Right cardiac atrium (tissue), 5 donors: ENCODE data around the gene CHST11. TPM values are rescaled to one million over a fixed set of nuclear protein-coding genes. Genes with fewer than 3 reads are reported as not detected.

Experiments used
- ATAC-seq, 2 donors: fragments of 200-7000 bp; cut with Tn5 transposase; one replicate each; pipeline versions ENCODE4 v1.8.0 to v1.9.1; 2020; ENCODE audit warnings: moderate library complexity in 2 of 2, mild to moderate bottlenecking in 1 of 2
- DNase-seq, 3 donors: peaks; one replicate each; pipeline ENCODE4 v3.0.0-alpha.2; 2020
- H3K27ac ChIP-seq: one replicate; pipeline ENCODE4 v1.5.1; 2013; ENCODE audit warnings: mild to moderate bottlenecking, low read length, control low read depth, moderate library complexity
- H3K27me3 ChIP-seq: one replicate; pipeline ENCODE4 v1.6.1; 2013; ENCODE audit not compliant: control insufficient read depth, insufficient read depth
- H3K4me1 ChIP-seq: one replicate; pipeline ENCODE4 v1.6.1; 2013; ENCODE audit warnings: low read length; ENCODE audit not compliant: control insufficient read depth, insufficient read depth
- H3K4me3 ChIP-seq: one replicate; pipeline ENCODE4 v1.5.1; 2013; ENCODE audit warnings: low read length, control low read depth
- H3K9me3 ChIP-seq: one replicate; pipeline ENCODE4 v1.6.1; 2013; ENCODE audit warnings: low read length; ENCODE audit not compliant: control insufficient read depth
- WGBS: extraction: QIAGEN DNeasy Blood & Tissue Kit; methylation state at CpG from one replicate; pipeline ENCODE4 v1.1.7; 2013; 5-methylcytosine and 5-hydroxymethylcytosine counted together
- intact Hi-C, 4 donors: fragments of 100-400 bp; cut with DNase I; formaldehyde crosslinking; loops; one replicate each; pipeline versions ENCODE4 v1.11.0 to v1.14.0; 2022 to 2023
- polyA plus RNA-seq: library from polyadenylated mRNA; stranded (reverse); fragments of 200-250 nt; gene quantifications from one replicate; pipeline ENCODE4 v1.2.3, GENCODE V29; 2013
- total RNA-seq, 4 donors: library from RNA; stranded (reverse); fragmentation: NEBNext Ultra II Directional; extraction: Animal tissue kit (Norgen Biotek cat#: 25700); gene quantifications; one replicate each; pipeline ENCODE4 v1.2.1, GENCODE V29; 2021
- donor health status: healthy with polysubstance abuse.
- donor health status: DM: no; HTN: yes; CAD: no.
- donor health status: DM: no; HTN: no; CAD: no.
- donor health status: DM: no; HTN: yes; CAD: no; lungs with severe emphysema.
- donor health status: DM: yes; HTN: yes; CAD: no.

CHST11 gene
- total and polyA plus RNA-seq, 5 donors: 3.1 to 11.8 (median 9.9) TPM

DNA sequence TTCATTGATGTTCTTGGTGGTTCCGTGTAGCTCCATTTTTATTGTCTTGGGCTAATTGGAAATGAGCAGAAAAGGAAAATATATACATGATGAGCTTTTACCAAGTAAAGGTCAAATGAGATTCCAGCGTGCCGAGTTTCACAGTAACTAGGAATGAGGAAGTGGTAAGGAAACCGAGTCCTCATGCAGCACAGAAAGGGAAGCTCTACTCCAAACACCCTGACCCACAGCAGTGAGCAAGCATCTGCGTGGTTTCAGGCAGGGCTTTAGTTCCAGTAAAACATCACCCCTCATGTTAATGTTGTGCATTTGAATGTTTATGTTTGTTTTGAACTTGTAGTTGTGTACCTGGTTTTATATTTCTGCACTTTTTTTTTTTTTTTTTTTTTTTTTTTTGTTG, 293.3 kb downstream of the CHST11 start:
- H3K4me1 ChIP-seq: peaks cover 3% of the 10 kb centered on the region
- ATAC-seq: peak; percentile 53 to 57
- intact Hi-C loops: no loop called here
- H3K27me3 ChIP-seq: no peaks in the 10 kb centered on the region
- H3K4me3 ChIP-seq: no peak overlapping the region
- no peak overlapping the region for H3K27ac ChIP-seq
- DNase-seq: no peak
- 80% methylated on average over 5 of the region's 5 CpGs for WGBS
- H3K9me3 ChIP-seq: no peaks in the 10 kb centered on the region

DNA sequence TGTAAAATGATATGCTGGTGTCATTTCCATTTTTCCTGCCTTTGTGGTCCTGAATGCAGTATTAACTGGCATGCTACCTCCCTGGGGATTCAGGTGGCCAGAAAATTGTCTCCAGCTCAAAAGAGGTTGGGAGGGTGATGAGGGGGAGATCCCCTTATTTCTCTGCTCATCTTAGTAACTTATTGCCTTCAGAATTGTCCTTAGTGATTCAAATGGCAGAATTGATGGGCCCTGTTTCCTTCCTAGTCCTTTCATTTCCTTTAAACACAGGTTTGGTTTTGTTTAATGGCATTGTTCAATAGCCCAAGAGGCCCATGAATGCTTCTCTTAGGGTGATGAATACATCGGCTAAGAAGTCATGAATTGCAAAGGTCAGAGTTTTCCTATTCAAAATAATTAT, 294.4 kb downstream of the CHST11 start:
- intact Hi-C loops: no loop called here
- Histone ChIP-seq H3K27ac (no peak overlapping the region), H3K4me1 (peaks cover 3% of the 10 kb centered on the region), H3K4me3 (no peak overlapping the region), H3K27me3 (no peaks in the 10 kb centered on the region), H3K9me3 (no peaks in the 10 kb centered on the region)
- whole genome bisulfite sequencing: 71% methylated on average over 1 of the region's 1 CpG
- no peak for DNase-seq
- no peak for ATAC-seq

DNA sequence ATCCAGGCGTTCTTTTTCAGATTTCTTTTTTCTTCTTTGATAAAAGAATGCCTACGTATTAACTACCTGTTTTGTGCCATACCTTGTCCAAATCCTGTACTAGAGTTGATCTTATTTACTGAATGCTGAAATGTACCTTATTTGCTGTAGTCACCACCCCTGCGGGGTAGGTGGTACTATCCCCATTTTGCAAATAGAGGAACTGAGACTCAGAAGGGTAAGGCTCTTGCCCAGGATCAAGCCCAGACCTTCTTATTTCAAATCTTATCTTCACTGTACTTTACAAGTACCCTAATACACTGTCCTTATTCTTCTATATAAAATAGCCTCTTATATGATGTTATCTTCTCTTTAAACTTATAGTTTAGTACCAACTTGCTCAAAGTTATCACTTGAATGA, 294.8 kb downstream of the CHST11 start:
- H3K9me3 ChIP-seq: no peaks in the 10 kb centered on the region
- no peaks in the 10 kb centered on the region for H3K27me3 ChIP-seq
- DNase-seq (no peak), ATAC-seq (no peak)
- H3K27ac ChIP-seq: no peak overlapping the region
- H3K4me1 ChIP-seq: peaks cover 3% of the 10 kb centered on the region
- intact Hi-C loops: no loop called here
- H3K4me3 ChIP-seq: no peak overlapping the region
- WGBS: 93% methylated on average over 3 of the region's 3 CpGs

DNA sequence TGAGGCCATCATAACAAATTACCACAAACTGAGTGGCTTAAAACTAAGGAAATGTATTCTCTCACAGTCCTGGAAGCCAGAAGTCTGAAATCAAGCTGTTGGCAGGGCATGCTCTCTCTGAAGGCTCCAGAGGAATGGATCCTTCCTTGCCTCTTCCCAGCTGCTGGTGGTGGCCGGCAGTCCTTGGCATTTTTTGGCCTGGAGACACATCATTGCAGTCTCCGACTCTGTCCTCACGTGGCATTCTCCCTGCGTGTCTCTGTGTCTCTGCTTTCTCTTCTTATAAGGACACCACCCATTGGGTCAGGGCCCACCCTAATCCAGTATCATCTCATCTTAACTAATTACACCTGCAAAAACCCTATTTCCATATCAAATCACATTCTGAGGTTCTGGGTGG, 295.3 kb downstream of the CHST11 start:
- H3K4me1 ChIP-seq: peaks cover 3% of the 10 kb centered on the region

DNA sequence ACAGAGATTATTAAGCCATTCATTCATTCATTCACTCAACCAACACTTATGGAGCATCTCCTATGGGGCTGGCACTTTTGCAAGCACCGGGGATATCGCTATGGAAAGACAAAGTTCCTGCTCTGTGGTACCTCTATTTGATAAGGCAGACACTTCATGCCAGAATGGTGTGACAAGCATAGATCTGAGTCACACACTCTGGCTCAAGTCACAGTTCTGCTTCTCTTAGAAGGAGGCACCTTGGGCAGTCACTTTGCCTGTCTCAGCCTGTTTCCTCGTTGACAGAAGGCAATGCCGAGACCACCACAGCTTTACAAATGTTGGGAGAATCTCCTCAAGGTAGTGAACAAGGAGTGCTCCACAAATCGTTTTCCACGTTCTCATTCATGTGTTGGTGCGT, 296.1 kb downstream of the CHST11 start:
- Histone ChIP-seq H3K27me3 (no peaks in the 10 kb centered on the region), H3K9me3 (no peaks in the 10 kb centered on the region), H3K27ac (no peak overlapping the region), H3K4me3 (no peak overlapping the region), H3K4me1 (peaks cover 3% of the 10 kb centered on the region)
- no peak for ATAC-seq
- DNase-seq: no peak
- intact Hi-C loops: no loop called here
- WGBS: 84% methylated on average over 7 of the region's 7 CpGs

More for the DNA sequence above, 295.3 kb downstream of the CHST11 start:
- Histone ChIP-seq H3K4me3 (no peak overlapping the region), H3K9me3 (no peaks in the 10 kb centered on the region), H3K27me3 (no peaks in the 10 kb centered on the region), H3K27ac (no peak overlapping the region)
- ATAC-seq (no peak), DNase-seq (no peak)
- intact Hi-C loops: no loop called here
- WGBS: 94% methylated on average over 4 of the region's 4 CpGs

DNA sequence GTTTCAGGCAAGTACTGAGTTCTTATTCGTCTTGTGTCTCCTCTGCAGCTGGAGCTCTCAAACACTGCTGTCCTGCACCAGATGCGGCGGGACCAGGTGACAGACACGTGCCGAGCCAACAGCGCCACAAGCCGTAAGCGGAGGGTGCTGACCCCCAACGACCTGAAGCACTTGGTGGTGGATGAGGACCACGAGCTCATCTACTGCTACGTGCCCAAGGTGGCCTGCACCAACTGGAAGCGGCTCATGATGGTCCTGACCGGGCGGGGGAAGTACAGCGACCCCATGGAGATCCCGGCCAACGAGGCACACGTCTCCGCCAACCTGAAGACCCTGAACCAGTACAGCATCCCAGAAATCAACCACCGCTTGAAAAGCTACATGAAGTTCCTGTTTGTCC, 300.2 kb downstream of the CHST11 start:
- ATAC-seq (peak in 1 of 2 donors; percentile 34), DNase-seq (no peak)
- no peak overlapping the region for H3K4me3 ChIP-seq
- no peak overlapping the region for H3K27ac ChIP-seq
- no peaks in the 10 kb centered on the region for H3K4me1 ChIP-seq
- no peaks in the 10 kb centered on the region for H3K27me3 ChIP-seq
- no peaks in the 10 kb centered on the region for H3K9me3 ChIP-seq
- intact Hi-C loops: no loop called here
- WGBS: 98% methylated on average over 20 of the region's 20 CpGs

DNA sequence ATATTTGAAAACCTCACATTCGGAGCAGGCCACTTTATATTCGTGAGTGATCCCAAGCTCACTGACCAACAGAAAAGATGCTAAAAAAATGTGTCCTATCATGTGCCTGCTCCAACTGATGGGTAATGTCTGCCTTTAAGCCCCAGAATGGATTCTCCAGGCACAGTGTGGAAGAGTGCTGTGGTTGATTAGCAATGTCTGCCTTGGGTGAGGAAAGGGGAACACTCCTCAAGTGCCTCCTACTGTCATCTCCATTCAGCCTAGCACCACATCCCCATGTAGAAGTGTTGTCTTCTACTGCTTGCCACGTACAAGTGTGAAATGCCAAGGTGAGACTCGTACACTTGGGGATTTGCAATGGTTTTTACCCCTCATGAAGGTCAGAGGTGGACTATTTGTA, 302.0 kb downstream of the CHST11 start:
- no peaks in the 10 kb centered on the region for H3K27me3 ChIP-seq
- no peak overlapping the region for H3K27ac ChIP-seq
- no peaks in the 10 kb centered on the region for H3K9me3 ChIP-seq
- intact Hi-C loops: no loop called here
- ATAC-seq (no peak), DNase-seq (no peak)
- no peaks in the 10 kb centered on the region for H3K4me1 ChIP-seq
- no peak overlapping the region for H3K4me3 ChIP-seq
- 98% methylated on average over 4 of the region's 4 CpGs for WGBS

DNA sequence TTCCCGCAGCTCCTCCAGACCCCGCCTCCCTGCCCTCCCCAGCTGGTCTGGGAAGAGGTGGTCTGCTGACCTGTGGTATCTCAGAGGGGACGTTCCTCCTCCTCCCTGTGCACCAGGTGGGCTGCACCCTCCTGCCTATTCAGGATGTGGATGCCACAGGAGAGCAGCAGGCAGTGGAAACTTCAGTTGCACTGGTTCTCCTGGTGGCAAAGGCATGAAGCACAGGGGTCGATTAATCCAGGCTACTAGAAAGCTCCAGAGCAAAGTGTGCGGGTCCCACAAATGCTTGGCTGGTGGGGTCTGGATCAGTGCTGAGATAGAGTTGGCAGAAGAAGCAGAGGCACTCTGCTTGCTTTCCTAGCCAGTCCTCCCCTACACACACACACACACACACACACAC, 304.3 kb downstream of the CHST11 start:
- H3K4me3 ChIP-seq: no peak overlapping the region
- ATAC-seq (no peak), DNase-seq (no peak)
- intact Hi-C loops: no loop called here
- WGBS: 83% methylated on average over 5 of the region's 5 CpGs
- no peak overlapping the region for H3K27ac ChIP-seq
- no peaks in the 10 kb centered on the region for H3K27me3 ChIP-seq
- H3K9me3 ChIP-seq: no peaks in the 10 kb centered on the region
- no peaks in the 10 kb centered on the region for H3K4me1 ChIP-seq

DNA sequence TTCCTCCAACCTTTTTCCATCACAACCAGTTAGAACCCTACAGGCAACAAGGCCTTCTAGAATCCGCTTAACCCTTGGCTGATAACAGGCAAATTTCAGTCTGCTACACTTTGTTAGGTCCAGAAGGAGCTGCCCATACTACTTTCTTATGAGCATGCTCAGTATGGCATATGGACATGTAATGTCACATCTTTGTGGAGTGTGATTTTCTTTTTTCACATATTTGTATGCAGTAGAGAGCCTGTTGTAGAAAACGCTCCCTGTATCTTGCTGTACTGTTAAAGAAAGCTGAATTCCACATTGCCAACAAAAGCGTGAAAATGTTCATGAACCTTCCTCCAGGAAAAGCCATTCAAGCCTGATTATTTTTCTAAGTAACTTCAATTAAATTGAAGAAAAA, 304.9 kb downstream of the CHST11 start:
- ATAC-seq (no peak), DNase-seq (no peak)
- Histone ChIP-seq H3K27ac (no peak overlapping the region), H3K27me3 (no peaks in the 10 kb centered on the region), H3K4me1 (no peaks in the 10 kb centered on the region), H3K9me3 (no peaks in the 10 kb centered on the region), H3K4me3 (no peak overlapping the region)
- intact Hi-C loops: no loop called here
- 94% methylated on average over 3 of the region's 3 CpGs for WGBS

DNA sequence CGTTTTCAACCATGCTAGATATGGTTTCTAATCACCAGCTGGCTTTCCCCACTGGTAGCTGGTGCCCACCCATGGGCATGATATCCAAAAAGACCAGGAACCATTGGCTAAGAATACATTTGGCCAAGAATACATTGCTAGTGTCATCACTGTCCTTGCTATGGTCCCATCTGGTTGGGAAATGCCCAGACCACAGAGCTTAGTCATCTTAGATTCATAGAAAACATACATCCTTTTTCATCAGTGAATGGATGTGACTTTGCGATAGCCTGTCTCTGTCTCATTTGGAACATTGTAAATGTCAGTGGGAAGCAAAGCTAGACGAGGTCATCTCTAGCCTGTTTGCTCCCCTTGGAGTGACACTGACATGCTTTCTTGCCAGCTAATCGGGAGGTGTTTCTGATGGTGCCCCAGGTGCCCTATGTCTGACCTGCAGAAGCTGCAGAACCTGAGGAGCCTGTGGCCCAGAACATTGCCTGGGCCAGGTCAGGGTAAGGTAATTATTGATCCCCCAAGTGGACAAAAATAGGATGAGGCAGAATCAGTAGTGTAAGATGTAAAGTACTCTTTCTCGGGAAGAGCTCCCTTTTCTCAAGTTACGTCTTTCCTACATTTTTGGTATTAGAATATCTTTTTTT, 306.5 kb downstream of the CHST11 start:
- intact Hi-C loops: no loop called here
- ATAC-seq: no peak
- DNase-seq: no peak
- Histone ChIP-seq H3K4me3 (no peak overlapping the region), H3K27me3 (no peaks in the 10 kb centered on the region), H3K4me1 (no peaks in the 10 kb centered on the region), H3K9me3 (no peaks in the 10 kb centered on the region), H3K27ac (no peak overlapping the region)
- WGBS: 83% methylated on average over 6 of the region's 6 CpGs

DNA sequence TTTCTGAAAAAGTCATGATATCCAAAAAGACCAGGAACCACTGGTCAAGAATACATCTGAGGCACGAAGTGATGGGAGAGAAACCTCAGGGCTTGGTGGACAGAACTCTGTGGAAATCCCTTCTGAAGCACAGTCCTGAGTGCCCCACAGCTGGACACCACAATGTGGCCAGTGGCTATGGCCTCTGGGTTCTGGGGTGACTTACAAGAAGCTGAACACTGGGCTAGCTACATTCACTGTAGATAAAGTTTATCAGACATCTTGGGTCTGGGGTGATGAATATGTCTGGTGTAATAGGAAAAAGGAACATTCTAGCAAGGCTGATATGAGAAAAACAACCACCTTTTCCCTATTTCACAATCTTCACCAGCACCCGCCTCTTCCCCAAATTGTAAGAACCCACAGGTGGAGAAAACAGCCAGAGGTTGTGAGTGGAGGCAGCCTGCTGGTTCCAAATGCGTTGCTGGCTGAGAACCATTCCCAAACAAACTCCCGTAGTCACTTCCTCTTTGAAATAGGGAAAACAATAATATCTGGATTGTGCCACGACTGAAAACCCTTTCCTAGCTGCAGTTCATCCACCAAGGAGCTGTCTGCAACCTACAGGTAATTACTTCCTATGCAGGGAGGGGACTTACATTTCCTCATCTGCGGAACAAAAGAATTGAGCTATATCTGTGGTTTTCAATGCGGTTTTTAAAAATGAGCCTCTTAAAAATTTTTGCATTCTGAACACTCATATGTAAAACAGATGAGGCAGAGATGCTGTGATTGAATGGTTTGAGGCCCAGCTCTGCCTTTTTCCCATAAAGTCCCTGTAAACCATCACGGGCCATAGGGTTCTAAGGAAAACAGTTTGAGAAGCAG, 307.7 kb downstream of the CHST11 start:
- ATAC-seq (no peak), DNase-seq (no peak)
- Histone ChIP-seq H3K4me1 (no peaks in the 10 kb centered on the region), H3K27ac (no peak overlapping the region), H3K27me3 (no peaks in the 10 kb centered on the region), H3K4me3 (no peak overlapping the region), H3K9me3 (no peaks in the 10 kb centered on the region)
- WGBS: 68% methylated on average over 8 of the region's 8 CpGs
- intact Hi-C loops: no loop called here
